Caco-2 (cell line): ENCODE results near the gene BPTF. TPM values are rescaled to one million over a fixed set of nuclear protein-coding genes. Genes with fewer than 3 reads are reported as not detected.

Experiments used
- BruUV-seq: library from RNA; stranded (reverse); fragments of 400-500 nt; replicated peaks from 2 replicates; lab custom pipeline; 2021; lab: Mats Ljungman, UMichigan
- CTCF ChIA-PET: fragments of 300-600 bp; sonication (Branson Sonifier 250); formaldehyde crosslinking; loops from one replicate; lab custom pipeline; 2022; ENCODE audit warnings: antibody characterized with exemption; lab: Charles Lee
- POLR2A ChIA-PET: fragments of 300-600 bp; sonication (Branson Sonifier 250); formaldehyde crosslinking; loops from one replicate; lab custom pipeline; 2022; ENCODE audit warnings: antibody characterized with exemption; lab: Charles Lee
- DNase-seq, 2 experiments: peaks; one replicate each; pipeline versions ENCODE4 v3.0.0 to v3.0.0-alpha.2; 2020 to 2022
- H3K27me3 ChIP-seq: replicated peaks from 2 replicates; pipeline ENCODE4 v1.6.0; 2011; ENCODE audit warnings: low read length; ENCODE audit not compliant: control insufficient read depth, insufficient read depth
- H3K36me3 ChIP-seq: 2 replicates; pipeline ENCODE4 v1.5.1; 2011; ENCODE audit warnings: low read length; ENCODE audit not compliant: control insufficient read depth, insufficient read depth
- H3K4me1 ChIP-seq: fragments of 250-450 bp; sonication (Bioruptor Pico); 2 replicates; pipeline ENCODE4 v1.5.1; 2020; ENCODE audit warnings: mild to moderate bottlenecking
- H3K4me3 ChIP-seq: 2 replicates; pipeline ENCODE4 v1.5.1; 2011; ENCODE audit warnings: low read depth, mild to moderate bottlenecking, control low read depth, low read length
- H3K9me3 ChIP-seq: fragments of 250-450 bp; sonication (Bioruptor Pico); 2 replicates; pipeline ENCODE4 v1.5.1; 2020; ENCODE audit warnings: mild to moderate bottlenecking, moderate library complexity
- H3K27ac Mint-ChIP-seq: one replicate; pipeline ENCODE4 v1.8.0; 2022; ENCODE audit warnings: mixed read lengths; ENCODE audit not compliant: unreplicated experiment
- H3K27me3 Mint-ChIP-seq: one replicate; pipeline ENCODE4 v1.8.0; 2022; ENCODE audit warnings: mixed read lengths; ENCODE audit not compliant: insufficient read depth, unreplicated experiment
- H3K36me3 Mint-ChIP-seq: one replicate; pipeline ENCODE4 v1.8.0; 2022; ENCODE audit warnings: mild to moderate bottlenecking, mixed read lengths; ENCODE audit not compliant: insufficient read depth, unreplicated experiment
- H3K4me1 Mint-ChIP-seq: one replicate; pipeline ENCODE4 v1.8.0; 2022; ENCODE audit warnings: low read depth, mixed read lengths; ENCODE audit not compliant: unreplicated experiment
- H3K4me3 Mint-ChIP-seq: one replicate; pipeline ENCODE4 v1.8.0; 2022; ENCODE audit warnings: mild to moderate bottlenecking, moderate library complexity, mixed read lengths; ENCODE audit not compliant: unreplicated experiment
- H3K9me3 Mint-ChIP-seq: one replicate; pipeline ENCODE4 v1.8.0; 2022; ENCODE audit warnings: mixed read lengths; ENCODE audit not compliant: unreplicated experiment
- intact Hi-C: fragments of 100-400 bp; cut with micrococcal nuclease; formaldehyde crosslinking; loops from one replicate; pipeline ENCODE4 v1.10.0; 2022; ENCODE audit not compliant: unreplicated experiment
- total RNA-seq: library from RNA; stranded (reverse); gene quantifications from 2 replicates; pipeline ENCODE4 v1.2.3, GENCODE V29; 2022
- TF ChIP-seq, protein P1 (sequence below), 2 experiments: fragments of 200-600 bp in 1 of 2; IDR thresholded peaks; 1 replicate in 1 of 2; 2 replicates in 1 of 2; pipeline versions ENCODE4 v1.5.1 to v1.8.0; 2011 to 2022; ENCODE audit warnings: antibody characterized with exemption in 1 of 2, control low read depth in 1 of 2, inconsistent platforms in 1 of 2, low read depth in 1 of 2, low read length in 1 of 2, mild to moderate bottlenecking in 1 of 2, moderate library complexity in 1 of 2; ENCODE audit not compliant: insufficient read depth in 1 of 2, severe bottlenecking in 1 of 2, unreplicated experiment in 1 of 2

Gene BPTF
- total RNA-seq, 1 experiment from 2014 or later: 101 TPM

DNA sequence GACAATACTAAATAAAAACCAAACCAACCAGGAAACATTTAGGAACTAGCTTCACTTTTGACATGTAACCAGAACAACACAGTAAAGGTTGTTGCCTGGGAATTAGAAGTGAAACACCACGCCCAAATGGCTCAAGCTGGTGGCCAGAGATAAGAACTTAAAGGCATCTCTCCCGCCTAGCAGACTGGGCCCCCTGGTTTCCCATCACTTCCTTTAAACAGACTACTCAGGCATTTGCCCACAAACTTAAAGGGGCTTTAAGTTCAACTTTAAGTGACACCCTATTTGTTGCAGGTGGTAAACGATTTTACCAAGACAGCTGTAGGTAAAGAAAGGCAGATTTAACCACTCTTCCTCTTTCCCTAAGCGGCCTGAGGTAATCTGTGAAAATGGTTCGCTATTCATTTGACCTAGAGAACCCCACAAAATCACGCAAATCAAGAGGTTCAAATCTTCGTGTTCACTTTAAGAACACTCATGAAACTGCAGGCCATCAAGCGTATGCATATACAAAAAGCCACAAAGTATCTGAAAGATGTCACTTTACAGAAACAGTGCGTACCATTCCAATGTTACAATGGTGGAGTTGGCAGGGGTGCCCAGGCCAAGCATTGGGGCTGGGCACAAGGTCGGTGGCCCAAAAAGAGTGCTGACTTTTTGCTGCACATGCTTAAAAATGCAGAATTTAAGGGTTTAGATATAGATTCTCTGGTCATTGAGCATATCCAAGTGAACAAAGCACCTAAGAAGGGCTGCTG is 40.8 kb upstream of the BPTF start:
- Mint-ChIP-seq H3K27ac (no peak overlapping the region), H3K4me3 (no peak overlapping the region), H3K4me1 (peaks cover 8% of the 10 kb centered on the region), H3K27me3 (peaks cover 4% of the 10 kb centered on the region), H3K36me3 (no peaks in the 10 kb centered on the region), H3K9me3 (no peaks in the 10 kb centered on the region)
- no peaks in the 10 kb centered on the region for H3K4me1 ChIP-seq
- no TSS peak for BruUV-seq
- H3K4me3 ChIP-seq: no peak overlapping the region
- intact Hi-C loops: no loop called here
- no peaks in the 10 kb centered on the region for H3K27me3 ChIP-seq
- DNase-seq: no peak
- no peaks in the 10 kb centered on the region for H3K9me3 ChIP-seq
- ChIA-PET POLR2A (no interaction called here), CTCF (no interaction called here)
- H3K36me3 ChIP-seq: no peaks in the 10 kb centered on the region
- TF ChIP-seq, protein P1, sequence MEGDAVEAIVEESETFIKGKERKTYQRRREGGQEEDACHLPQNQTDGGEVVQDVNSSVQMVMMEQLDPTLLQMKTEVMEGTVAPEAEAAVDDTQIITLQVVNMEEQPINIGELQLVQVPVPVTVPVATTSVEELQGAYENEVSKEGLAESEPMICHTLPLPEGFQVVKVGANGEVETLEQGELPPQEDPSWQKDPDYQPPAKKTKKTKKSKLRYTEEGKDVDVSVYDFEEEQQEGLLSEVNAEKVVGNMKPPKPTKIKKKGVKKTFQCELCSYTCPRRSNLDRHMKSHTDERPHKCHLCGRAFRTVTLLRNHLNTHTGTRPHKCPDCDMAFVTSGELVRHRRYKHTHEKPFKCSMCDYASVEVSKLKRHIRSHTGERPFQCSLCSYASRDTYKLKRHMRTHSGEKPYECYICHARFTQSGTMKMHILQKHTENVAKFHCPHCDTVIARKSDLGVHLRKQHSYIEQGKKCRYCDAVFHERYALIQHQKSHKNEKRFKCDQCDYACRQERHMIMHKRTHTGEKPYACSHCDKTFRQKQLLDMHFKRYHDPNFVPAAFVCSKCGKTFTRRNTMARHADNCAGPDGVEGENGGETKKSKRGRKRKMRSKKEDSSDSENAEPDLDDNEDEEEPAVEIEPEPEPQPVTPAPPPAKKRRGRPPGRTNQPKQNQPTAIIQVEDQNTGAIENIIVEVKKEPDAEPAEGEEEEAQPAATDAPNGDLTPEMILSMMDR (IDR thresholded peaks at IDR 0.05; ENCODE audit: insufficient read depth in 1 of 2, low read depth in 1 of 2, low read length in 1 of 2, severe bottlenecking in 1 of 2, unreplicated experiment in 1 of 2): no peak

GRCh38 chr17:67785122-67785477 is 40.2 kb upstream of the BPTF start:
- BruUV-seq: no TSS peak
- no peak for DNase-seq
- Histone ChIP-seq H3K4me3 (no peak overlapping the region), H3K36me3 (no peaks in the 10 kb centered on the region), H3K27me3 (no peaks in the 10 kb centered on the region), H3K9me3 (no peaks in the 10 kb centered on the region), H3K4me1 (no peaks in the 10 kb centered on the region)
- TF ChIP-seq, protein P1 (IDR thresholded peaks at IDR 0.05; ENCODE audit: insufficient read depth in 1 of 2, low read depth in 1 of 2, low read length in 1 of 2, severe bottlenecking in 1 of 2, unreplicated experiment in 1 of 2): no peak
- Mint-ChIP-seq H3K4me1 (peaks cover 8% of the 10 kb centered on the region), H3K27ac (no peak overlapping the region), H3K27me3 (peaks cover 4% of the 10 kb centered on the region), H3K4me3 (no peak overlapping the region), H3K9me3 (no peaks in the 10 kb centered on the region), H3K36me3 (no peaks in the 10 kb centered on the region)
- POLR2A ChIA-PET: no interaction called here
- CTCF ChIA-PET: no interaction called here
- intact Hi-C loops: no loop called here

DNA sequence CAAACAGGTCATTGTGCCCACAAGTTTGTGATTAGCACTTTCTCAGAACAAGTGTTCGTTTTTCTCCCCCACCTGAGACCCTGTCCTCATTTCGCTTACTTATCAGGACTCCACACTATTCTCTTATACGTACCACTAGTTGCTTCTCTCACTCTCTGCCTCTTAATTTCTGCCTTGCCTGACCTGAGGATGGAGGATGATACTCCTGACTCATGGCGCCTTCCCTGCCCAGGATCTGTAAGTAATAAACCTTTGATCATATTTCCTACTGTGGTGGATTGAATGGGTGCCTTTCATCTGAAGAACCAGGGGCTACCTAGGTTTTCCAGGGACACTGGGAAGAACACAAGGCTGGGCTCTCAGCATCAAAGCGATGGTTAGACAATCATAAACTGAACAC is 39.8 kb upstream of the BPTF start:
- POLR2A ChIA-PET: no interaction called here
- H3K4me1 Mint-ChIP-seq: peaks cover 8% of the 10 kb centered on the region
- Histone ChIP-seq H3K4me1 (no peaks in the 10 kb centered on the region), H3K27me3 (no peaks in the 10 kb centered on the region), H3K9me3 (no peaks in the 10 kb centered on the region), H3K36me3 (no peaks in the 10 kb centered on the region), H3K4me3 (no peak overlapping the region)
- H3K4me3 Mint-ChIP-seq: no peak overlapping the region
- H3K27me3 Mint-ChIP-seq: peaks cover 4% of the 10 kb centered on the region
- intact Hi-C loops: no loop called here
- no peaks in the 10 kb centered on the region for H3K9me3 Mint-ChIP-seq
- TF ChIP-seq, protein P1 (IDR thresholded peaks at IDR 0.05; ENCODE audit: insufficient read depth in 1 of 2, low read depth in 1 of 2, low read length in 1 of 2, severe bottlenecking in 1 of 2, unreplicated experiment in 1 of 2): no peak
- no peaks in the 10 kb centered on the region for H3K36me3 Mint-ChIP-seq
- CTCF ChIA-PET: no interaction called here
- BruUV-seq: no TSS peak
- no peak for DNase-seq
- H3K27ac Mint-ChIP-seq: no peak overlapping the region
